MM.1S (cell line): ENCODE results near the gene NFYC.

ENCODE experiments used
- DNase-seq: peaks from one replicate; pipeline ENCODE4 v3.0.0-alpha.2; 2015
- H2AFZ ChIP-seq: fragments of 300-600 bp; sonication (generic); 2 replicates; pipeline ENCODE4 v1.6.0; 2016; ENCODE audit warnings: antibody characterized with exemption, low read length
- H3F3A ChIP-seq: fragments of 300-600 bp; sonication (generic); 2 replicates; pipeline ENCODE4 v1.6.1; 2016; ENCODE audit warnings: mild to moderate bottlenecking, antibody characterized with exemption, low read length, moderate library complexity, mixed read lengths; ENCODE audit not compliant: insufficient read depth
- H3K27ac ChIP-seq: fragments of 300-600 bp; sonication (generic); 2 replicates; pipeline ENCODE4 v1.5.1; 2016; ENCODE audit warnings: mild to moderate bottlenecking, low read length
- H3K27me3 ChIP-seq: fragments of 300-600 bp; sonication (generic); replicated peaks from 2 replicates; pipeline ENCODE4 v1.6.0; 2016; ENCODE audit warnings: low read length; ENCODE audit not compliant: insufficient read depth
- H3K36me3 ChIP-seq: fragments of 300-600 bp; sonication (generic); replicated peaks from 2 replicates; pipeline ENCODE4 v1.6.1; 2016; ENCODE audit warnings: mild to moderate bottlenecking, low read length, mixed read lengths; ENCODE audit not compliant: insufficient read depth
- H3K4me1 ChIP-seq: fragments of 300-600 bp; sonication (generic); 2 replicates; pipeline ENCODE4 v1.6.1; 2016; ENCODE audit warnings: low read length, mixed read lengths
- H3K4me2 ChIP-seq: fragments of 300-600 bp; sonication (generic); 2 replicates; pipeline ENCODE4 v1.6.0; 2016; ENCODE audit warnings: low read depth, low read length
- H3K4me3 ChIP-seq: fragments of 300-600 bp; sonication (generic); 2 replicates; pipeline ENCODE4 v1.5.1; 2016; ENCODE audit warnings: low read length, mixed read lengths
- H3K79me2 ChIP-seq: fragments of 300-600 bp; sonication (generic); 2 replicates; pipeline ENCODE4 v1.6.1; 2016; ENCODE audit warnings: mixed run types, low read length, mixed read lengths
- H3K9ac ChIP-seq: fragments of 300-600 bp; sonication (generic); 2 replicates; pipeline ENCODE4 v1.6.1; 2016; ENCODE audit warnings: low read length, mixed read lengths
- H3K9me2 ChIP-seq: fragments of 300-600 bp; sonication (generic); replicated peaks from 2 replicates; pipeline ENCODE4 v1.6.1; 2016; ENCODE audit warnings: mild to moderate bottlenecking, low read length, mixed read lengths; ENCODE audit not compliant: insufficient read depth
- H3K9me3 ChIP-seq: fragments of 300-600 bp; sonication (generic); replicated peaks from 2 replicates; pipeline ENCODE4 v1.6.1; 2016; ENCODE audit warnings: mild to moderate bottlenecking, low read length, mixed read lengths; ENCODE audit not compliant: insufficient read depth
- H4K20me1 ChIP-seq: fragments of 300-600 bp; sonication (generic); 2 replicates; pipeline ENCODE4 v1.6.1; 2016; ENCODE audit warnings: mild to moderate bottlenecking, low read length, moderate library complexity, mixed read lengths; ENCODE audit not compliant: insufficient read depth
- EZH2 ChIP-seq: fragments of 300-600 bp; sonication (generic); optimal IDR thresholded peaks from 2 replicates; pipeline ENCODE3; 2017; ENCODE audit warnings: low read depth, mild to moderate bottlenecking, antibody characterized with exemption, low read length, mixed read lengths
- EZH2phosphoT487 ChIP-seq: fragments of 300-600 bp; sonication (generic); IDR thresholded peaks from 2 replicates; pipeline ENCODE4 v1.6.1; 2018; ENCODE audit warnings: antibody characterized with exemption, low read length
- TF ChIP-seq, protein P1 (sequence below): fragments of 300-600 bp; sonication (generic); IDR thresholded peaks from 2 replicates; pipeline ENCODE4 v1.5.1; 2016; ENCODE audit warnings: antibody characterized with exemption, low read length, mixed read lengths

Gene NFYC

GRCh38 chr1:40795811-40796586, 104.5 kb downstream of the NFYC start:
- Histone ChIP-seq H3K9me2 (no peaks in the 10 kb centered on the region), H3K27me3 (no peaks in the 10 kb centered on the region), H3F3A (no peaks in the 10 kb centered on the region), H4K20me1 (no peaks in the 10 kb centered on the region), H3K9ac (no peak overlapping the region), H3K27ac (no peak overlapping the region), H3K4me1 (no peaks in the 10 kb centered on the region), H3K4me2 (no peak overlapping the region), H3K9me3 (no peaks in the 10 kb centered on the region), H2AFZ (no peak overlapping the region), H3K79me2 (no peaks in the 10 kb centered on the region), H3K36me3 (no peaks in the 10 kb centered on the region), H3K4me3 (no peak overlapping the region)
- no peak for DNase-seq
- TF ChIP-seq, protein P1, sequence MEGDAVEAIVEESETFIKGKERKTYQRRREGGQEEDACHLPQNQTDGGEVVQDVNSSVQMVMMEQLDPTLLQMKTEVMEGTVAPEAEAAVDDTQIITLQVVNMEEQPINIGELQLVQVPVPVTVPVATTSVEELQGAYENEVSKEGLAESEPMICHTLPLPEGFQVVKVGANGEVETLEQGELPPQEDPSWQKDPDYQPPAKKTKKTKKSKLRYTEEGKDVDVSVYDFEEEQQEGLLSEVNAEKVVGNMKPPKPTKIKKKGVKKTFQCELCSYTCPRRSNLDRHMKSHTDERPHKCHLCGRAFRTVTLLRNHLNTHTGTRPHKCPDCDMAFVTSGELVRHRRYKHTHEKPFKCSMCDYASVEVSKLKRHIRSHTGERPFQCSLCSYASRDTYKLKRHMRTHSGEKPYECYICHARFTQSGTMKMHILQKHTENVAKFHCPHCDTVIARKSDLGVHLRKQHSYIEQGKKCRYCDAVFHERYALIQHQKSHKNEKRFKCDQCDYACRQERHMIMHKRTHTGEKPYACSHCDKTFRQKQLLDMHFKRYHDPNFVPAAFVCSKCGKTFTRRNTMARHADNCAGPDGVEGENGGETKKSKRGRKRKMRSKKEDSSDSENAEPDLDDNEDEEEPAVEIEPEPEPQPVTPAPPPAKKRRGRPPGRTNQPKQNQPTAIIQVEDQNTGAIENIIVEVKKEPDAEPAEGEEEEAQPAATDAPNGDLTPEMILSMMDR = no peak
- TF ChIP-seq EZH2phosphoT487 = no peak
- TF ChIP-seq EZH2 = no peak

DNA sequence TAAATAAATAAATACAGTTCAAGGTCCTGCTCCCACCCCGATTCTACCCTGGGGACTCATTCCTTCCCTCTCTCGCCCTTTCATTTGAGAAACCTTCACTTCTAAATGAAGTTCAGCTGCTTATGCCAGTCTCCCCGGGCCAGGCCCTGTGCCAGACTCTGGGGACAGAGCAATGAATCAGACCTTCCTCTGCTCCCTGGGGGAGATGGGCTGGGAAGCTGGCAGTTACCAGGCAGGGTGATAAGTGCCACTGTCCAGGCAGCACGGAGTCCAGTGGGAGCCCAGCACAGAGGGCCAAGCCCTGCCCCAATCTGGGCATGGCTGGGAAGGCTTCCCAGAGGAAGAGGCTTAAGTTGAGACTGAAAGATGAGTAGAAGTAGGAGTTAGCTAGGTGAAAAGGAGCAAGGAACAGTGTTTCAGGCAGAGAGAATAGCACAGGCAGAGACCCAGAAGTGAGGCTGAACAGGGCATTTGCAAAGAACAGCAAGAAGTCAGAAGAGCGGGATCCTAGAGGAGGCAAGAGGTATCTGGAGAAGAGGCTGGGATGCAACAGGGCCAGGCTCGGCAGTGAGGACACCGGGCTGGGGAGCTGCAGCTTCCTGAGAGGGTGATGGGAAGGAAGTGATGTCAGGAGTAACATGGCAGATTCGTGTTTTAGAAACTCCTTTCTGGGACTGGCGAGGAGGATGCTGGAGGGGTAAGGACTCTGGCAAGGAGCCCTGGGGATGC, 105.6 kb downstream of the NFYC start:
- no peak for DNase-seq
- H2AFZ ChIP-seq = no peak overlapping the region

GRCh38 chr1:40797668-40798010, 106.1 kb downstream of the NFYC start:
- DNase-seq = no peak
- no peaks in the 10 kb centered on the region for H4K20me1 ChIP-seq
- no peak overlapping the region for H3K9ac ChIP-seq
- H3K4me3 ChIP-seq = no peak overlapping the region
- H3K9me2 ChIP-seq = no peaks in the 10 kb centered on the region
- peaks cover 11% of the 10 kb centered on the region for H3K4me1 ChIP-seq
- no peaks in the 10 kb centered on the region for H3K9me3 ChIP-seq
- no peaks in the 10 kb centered on the region for H3K36me3 ChIP-seq
- no peaks in the 10 kb centered on the region for H3K79me2 ChIP-seq
- peaks cover 9% of the 10 kb centered on the region; the same call in 1 of the 2 replicates for H3F3A ChIP-seq
- no peak overlapping the region for H3K27ac ChIP-seq
- no peak overlapping the region for H3K4me2 ChIP-seq
- H2AFZ ChIP-seq = no peak overlapping the region
- no peaks in the 10 kb centered on the region for H3K27me3 ChIP-seq
- no peak for TF ChIP-seq EZH2
- TF ChIP-seq, protein P1 = no peak
- no peak for TF ChIP-seq EZH2phosphoT487

More for the DNA sequence above, 105.6 kb downstream of the NFYC start:
- Histone ChIP-seq H4K20me1 (no peaks in the 10 kb centered on the region), H3F3A (peaks cover 6% of the 10 kb centered on the region; the same call in 1 of the 2 replicates), H3K9ac (no peak overlapping the region), H3K4me1 (peaks cover 10% of the 10 kb centered on the region), H3K27me3 (no peaks in the 10 kb centered on the region), H3K4me3 (no peak overlapping the region), H3K36me3 (no peaks in the 10 kb centered on the region), H3K9me3 (no peaks in the 10 kb centered on the region), H3K27ac (no peak overlapping the region), H3K79me2 (no peaks in the 10 kb centered on the region), H3K9me2 (no peaks in the 10 kb centered on the region), H3K4me2 (no peak overlapping the region)
- TF ChIP-seq, protein P1 = no peak
- TF ChIP-seq EZH2phosphoT487 (no peak), EZH2 (no peak)
